Right renal cortex interstitium (tissue), 3 donors: ENCODE data around the gene DEFB123. TPM values are rescaled to one million over a fixed set of nuclear protein-coding genes. Genes with fewer than 3 reads are reported as not detected.
A peak's percentile ranks its signal among the peaks of the same experiment; 100 is the strongest.

ENCODE experiments used
- DNase-seq, 3 donors: peaks; one replicate each; pipeline ENCODE4 v3.0.0-alpha.2; 2013; ENCODE audit warnings: low read depth in 3 of 3, low spot score in 2 of 3
- polyA plus RNA-seq, 3 donors: library from polyadenylated mRNA; unstranded; fragments of 120-200 nt; gene quantifications; one replicate each; pipeline ENCODE4 v1.2.1, GENCODE V29; 2013; ENCODE audit not compliant: insufficient read length in 3 of 3

Gene DEFB123
- polyA plus RNA-seq, 3 donors, result not detected

- DNase-seq, result no peak
Measured at GRCh38 chr20:31473331-31474096, 33.1 kb downstream of the DEFB123 start.

GRCh38 chr20:31474097-31474436, 33.6 kb downstream of the DEFB123 start:
- no peak for DNase-seq

GRCh38 chr20:31474758-31475427, 34.5 kb downstream of the DEFB123 start, which contains the start of the genes DEFB124 and REM1:
Gene DEFB124 (minus strand): TSS chr20:31475127. CDS start chr20:31473013, 2,114 bp downstream.
Gene REM1 (plus strand): TSS chr20:31475288. CDS start chr20:31476446, 1,158 bp downstream.
- DNase-seq, result no peak

- DNase-seq, result no peak
Measured at GRCh38 chr20:31475472-31476293, 35.3 kb downstream of the DEFB123 start.

DNA sequence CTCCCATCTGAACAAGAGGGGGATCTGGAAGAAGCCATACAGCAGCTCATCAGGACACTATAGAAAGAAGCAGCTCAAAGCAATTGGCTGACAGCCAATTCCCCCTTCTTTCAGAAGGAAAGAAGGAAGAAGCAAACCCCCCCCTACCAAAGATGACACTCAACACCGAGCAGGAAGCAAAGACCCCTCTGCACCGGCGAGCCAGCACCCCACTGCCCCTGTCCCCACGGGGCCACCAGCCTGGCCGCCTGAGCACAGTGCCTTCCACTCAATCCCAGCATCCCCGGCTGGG, 35.8 kb downstream of the DEFB123 start:
- no peak for DNase-seq

DNA sequence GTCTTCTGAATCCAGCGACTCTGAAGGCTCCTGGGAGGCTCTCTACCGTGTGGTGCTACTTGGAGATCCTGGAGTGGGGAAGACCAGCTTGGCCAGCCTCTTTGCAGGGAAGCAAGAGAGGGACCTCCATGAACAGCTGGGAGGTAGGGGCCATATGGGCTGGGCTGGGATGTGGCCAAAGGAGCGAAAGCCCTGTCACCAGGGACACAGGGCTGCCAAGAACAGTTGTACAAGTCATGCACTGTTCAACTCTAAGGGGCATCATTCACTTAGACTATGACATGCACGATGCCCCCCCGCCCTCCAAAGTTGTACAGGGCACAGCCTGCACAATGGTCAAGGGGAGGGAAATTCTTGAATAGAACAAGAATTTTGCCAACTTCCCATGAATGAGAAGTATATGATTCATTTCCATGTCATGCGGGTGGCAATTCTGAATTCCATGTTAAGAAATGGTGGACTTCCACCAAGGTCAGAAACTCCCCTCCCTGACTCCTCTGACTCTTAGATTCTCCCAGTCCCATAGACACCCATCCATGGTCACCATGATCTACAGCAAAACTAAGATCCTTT, 36.3 kb downstream of the DEFB123 start:
- no peak for DNase-seq

- no peak for DNase-seq
Measured at GRCh38 chr20:31484001-31484400, 43.6 kb downstream of the DEFB123 start.

GRCh38 chr20:31485450-31486339, 45.3 kb downstream of the DEFB123 start:
- peak in 2 of 3 donors; percentile 23 to 62 for DNase-seq

DNA sequence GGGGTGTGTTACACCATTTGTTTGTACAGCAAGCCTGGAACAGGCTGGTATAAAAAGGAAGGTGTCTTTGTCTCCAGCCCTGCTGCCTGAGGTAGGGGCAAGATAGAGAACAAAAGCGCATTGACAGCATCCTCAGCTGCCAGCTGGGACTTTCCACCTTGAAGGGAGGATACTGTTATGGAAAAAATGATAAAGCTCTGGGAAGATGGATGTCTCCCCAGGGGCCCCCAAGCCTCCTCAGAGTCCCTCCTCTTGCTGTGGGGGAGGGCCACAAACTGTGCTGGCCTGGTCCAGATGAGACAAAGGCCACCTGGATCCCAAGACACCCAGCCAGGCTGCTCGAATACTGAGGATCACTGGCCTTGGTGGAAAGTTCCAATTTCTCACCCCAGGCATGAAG, 47.7 kb downstream of the DEFB123 start:
- DNase-seq, result no peak

DNA sequence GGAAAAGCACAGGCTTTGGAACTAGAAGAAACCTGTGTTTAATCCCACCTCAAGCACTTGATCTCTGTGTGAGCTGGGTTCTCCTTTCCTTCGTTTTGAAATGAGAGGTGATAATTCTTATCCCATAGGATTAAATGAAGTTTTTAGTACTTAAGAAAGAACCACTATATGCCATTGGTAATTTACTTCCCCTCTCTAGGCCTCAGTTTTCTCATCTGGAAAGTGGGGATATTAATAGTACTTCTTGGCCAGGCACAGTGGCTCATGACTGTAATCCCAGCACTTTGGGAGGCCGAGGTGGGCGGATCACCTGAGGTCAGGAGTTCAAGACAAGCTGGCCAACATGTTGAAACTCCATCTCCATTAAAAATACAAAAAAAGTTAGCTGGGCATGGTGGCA, 48.7 kb downstream of the DEFB123 start:
- no peak for DNase-seq

GRCh38 chr20:31490752-31491151, 50.3 kb downstream of the DEFB123 start:
- no peak for DNase-seq

DNA sequence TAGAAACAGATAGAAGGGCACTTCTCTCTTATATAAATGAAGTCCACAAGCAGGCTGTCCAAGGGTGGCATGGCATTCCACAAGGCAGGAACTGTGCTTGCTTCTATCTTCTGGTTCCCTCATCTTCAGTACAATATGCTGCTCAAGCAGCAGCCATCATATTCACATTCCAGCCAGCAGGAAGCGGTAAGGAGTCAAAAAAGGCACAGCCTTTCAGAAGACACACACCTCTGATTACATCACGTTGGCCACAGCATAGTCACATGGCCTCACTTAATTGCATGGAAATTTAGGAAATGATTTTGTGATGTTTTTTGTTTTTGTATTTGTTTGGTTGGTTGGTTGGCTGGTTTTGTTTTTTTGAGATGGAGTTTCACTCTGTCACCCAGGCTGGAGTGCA, 53.7 kb downstream of the DEFB123 start:
- DNase-seq, result no peak

- DNase-seq, result no peak
Measured at GRCh38 chr20:31496761-31497295, 56.4 kb downstream of the DEFB123 start.

GRCh38 chr20:31497838-31498540, 57.6 kb downstream of the DEFB123 start:
- no peak for DNase-seq

Other genes with a start within 250 kb of the DEFB123 start
- not detected for gene DEFB115, start 183.0 kb upstream of the DEFB123 start, polyA plus RNA-seq
- gene DEFB116, start 132.0 kb upstream of the DEFB123 start, polyA plus RNA-seq, result not detected
- gene DEFB118, start 72.0 kb upstream of the DEFB123 start, polyA plus RNA-seq, result not detected
- gene DEFB119, start 50.0 kb upstream of the DEFB123 start, polyA plus RNA-seq, result not detected
- gene DEFB121, start 34.4 kb upstream of the DEFB123 start, polyA plus RNA-seq, result not detected
- not detected for gene DEFB124, start 34.5 kb downstream of the DEFB123 start, polyA plus RNA-seq
- under 1 TPM; 0.57 to 0.67 (median 0.60) TPM for gene REM1, start 34.7 kb downstream of the DEFB123 start, polyA plus RNA-seq
- gene HM13, start 73.8 kb downstream of the DEFB123 start, polyA plus RNA-seq, result 100 to 1,000 TPM; 130 to 147 (median 133) TPM
- 100 to 1,000 TPM; 147 to 215 (median 156) TPM for gene ID1, start 164.7 kb downstream of the DEFB123 start, polyA plus RNA-seq
- gene COX4I2, start 197.3 kb downstream of the DEFB123 start, polyA plus RNA-seq, result 1 to 10 TPM; 1.5 to 2.7 (median 2.3) TPM